ENCODE results near the gene APOL4.
A peak's percentile ranks its signal among the peaks of the same experiment; 100 is the strongest.
"Not testable (repeated sequence)": the region's sequence is repeated elsewhere in the genome, so short reads cannot be mapped to it uniquely, and the experiment has no call there.

APOL4 gene

GRCh38 chr22:36206255-36206654, 4.6 kb upstream of the APOL4 start:
- no peaks in the 10 kb centered on the region for H3K27me3 ChIP-seq
- no peaks in the 10 kb centered on the region; the same call in 1 of the 2 replicates for H3K4me1 ChIP-seq
- no peak for DNase-seq
- TF ChIP-seq CTCF (IDR thresholded peaks at IDR 0.05; ENCODE audit: low read depth, low read length), result no peak
- no peak overlapping the region for H3K4me3 ChIP-seq (ENCODE audit: low read depth, low read length)
- H3K9me3 ChIP-seq, result peaks cover 3% of the 10 kb centered on the region; the same call in 1 of the 2 replicates
- no peaks in the 10 kb centered on the region for H3K36me3 ChIP-seq

GRCh38 chr22:36205573-36205972, 4.0 kb upstream of the APOL4 start:
- not testable (repeated sequence) for H3K36me3 ChIP-seq; H3K4me3 ChIP-seq (ENCODE audit: low read depth, low read length); H3K27me3 ChIP-seq; DNase-seq; H3K9me3 ChIP-seq; H3K4me1 ChIP-seq

- no peaks in the 10 kb centered on the region; the same call in 1 of the 2 replicates for H3K4me1 ChIP-seq
- no peak for DNase-seq
- TF ChIP-seq CTCF (IDR thresholded peaks at IDR 0.05; ENCODE audit: low read depth, low read length), result no peak
- no peak overlapping the region for H3K4me3 ChIP-seq (ENCODE audit: low read depth, low read length)
- H3K9me3 ChIP-seq, result peaks cover 3% of the 10 kb centered on the region; the same call in 1 of the 2 replicates
- H3K27me3 ChIP-seq, result no peaks in the 10 kb centered on the region
- H3K36me3 ChIP-seq, result no peaks in the 10 kb centered on the region
These were observed 3.0 kb upstream of the APOL4 start for GRCh38 chr22:36204632-36205015.

GRCh38 chr22:36204001-36204631, 2.5 kb upstream of the APOL4 start:
- TF ChIP-seq CTCF (IDR thresholded peaks at IDR 0.05; ENCODE audit: low read depth, low read length), result no peak
- H3K4me1 ChIP-seq, result no peaks in the 10 kb centered on the region; the same call in 1 of the 2 replicates
- H3K4me3 ChIP-seq (ENCODE audit: low read depth, low read length), result no peak overlapping the region

GRCh38 chr22:36203441-36203840, 1.8 kb upstream of the APOL4 start:
- not testable (repeated sequence) for DNase-seq; H3K27me3 ChIP-seq; H3K4me1 ChIP-seq; H3K4me3 ChIP-seq (ENCODE audit: low read depth, low read length); H3K36me3 ChIP-seq; H3K9me3 ChIP-seq

More at GRCh38 chr22:36204001-36204631, 2.5 kb upstream of the APOL4 start:
- H3K9me3 ChIP-seq, result peaks cover 3% of the 10 kb centered on the region; the same call in 1 of the 2 replicates
- no peak for DNase-seq
- H3K36me3 ChIP-seq, result no peaks in the 10 kb centered on the region
- no peaks in the 10 kb centered on the region for H3K27me3 ChIP-seq

GRCh38 chr22:36202906-36203305, 1.3 kb upstream of the APOL4 start:
- H3K4me3 ChIP-seq (ENCODE audit: low read depth, low read length), result peak overlapping the region; percentile 31
- H3K27me3 ChIP-seq, H3K36me3 ChIP-seq, H3K4me1 ChIP-seq, H3K9me3 ChIP-seq: not testable (repeated sequence)
- DNase-seq, result peak; percentile 57

GRCh38 chr22:36201025-36201424, 584 bp downstream of the APOL4 start:
- not testable (repeated sequence) for H3K9me3 ChIP-seq; H3K4me3 ChIP-seq (ENCODE audit: low read depth, low read length); H3K4me1 ChIP-seq; DNase-seq; H3K36me3 ChIP-seq; H3K27me3 ChIP-seq

GRCh38 chr22:36199001-36199551, 2.5 kb downstream of the APOL4 start:
- Histone ChIP-seq H3K27me3 (no peaks in the 10 kb centered on the region), H3K36me3 (no peaks in the 10 kb centered on the region), H3K4me3 (ENCODE audit: low read depth, low read length) (no peak overlapping the region), H3K4me1 (peaks cover 9% of the 10 kb centered on the region), H3K9me3 (no peaks in the 10 kb centered on the region)
- no peak for DNase-seq
- no peak for TF ChIP-seq CTCF (IDR thresholded peaks at IDR 0.05; ENCODE audit: low read depth, low read length)

Data from BE2C (cell line).